WTC11 (cell line): ENCODE data around the gene KRT6C.

ENCODE experiments used
- ATF1 ChIP-seq: sonication (generic); formaldehyde crosslinking; IDR thresholded peaks from 2 replicates; pipeline ENCODE4 v1.8.1; 2023; ENCODE audit warnings: mild to moderate bottlenecking, moderate library complexity, missing genetic modification reagents
- CREM ChIP-seq: sonication (generic); formaldehyde crosslinking; IDR thresholded peaks from 2 replicates; pipeline ENCODE4 v1.8.1; 2022; ENCODE audit warnings: mild to moderate bottlenecking, missing genetic modification reagents, moderate library complexity
- CTCF ChIP-seq: fragments of 200-600 bp; IDR thresholded peaks from 2 replicates; pipeline ENCODE4 v1.8.0; 2022; ENCODE audit warnings: antibody characterized with exemption
- E2F1 ChIP-seq: sonication (generic); formaldehyde crosslinking; IDR thresholded peaks from 2 replicates; pipeline ENCODE4 v1.8.0; 2022; ENCODE audit warnings: mild to moderate bottlenecking, missing genetic modification reagents
- HMGXB4 ChIP-seq: sonication (generic); formaldehyde crosslinking; IDR thresholded peaks from 2 replicates; pipeline ENCODE4 v1.8.1; 2023; ENCODE audit warnings: mild to moderate bottlenecking, moderate library complexity, missing genetic modification reagents
- MLX ChIP-seq: sonication (generic); formaldehyde crosslinking; IDR thresholded peaks from 2 replicates; pipeline ENCODE4 v1.8.1; 2023; ENCODE audit warnings: mild to moderate bottlenecking, missing genetic modification reagents, moderate library complexity
- RELA ChIP-seq: sonication (generic); formaldehyde crosslinking; IDR thresholded peaks from 2 replicates; pipeline ENCODE4 v1.8.1; 2022; ENCODE audit warnings: missing genetic modification reagents, mild to moderate bottlenecking, borderline replicate concordance
- ZNF317 ChIP-seq: sonication (generic); formaldehyde crosslinking; IDR thresholded peaks from 2 replicates; pipeline ENCODE4 v1.8.1; 2023; ENCODE audit warnings: low read depth, mild to moderate bottlenecking, moderate library complexity, missing genetic modification reagents, borderline replicate concordance
- ZNF512 ChIP-seq: sonication (generic); formaldehyde crosslinking; IDR thresholded peaks from 2 replicates; pipeline ENCODE4 v1.8.1; 2022; ENCODE audit warnings: missing genetic modification reagents, borderline replicate concordance
- ZNF671 ChIP-seq: fragments of 250-450 bp; sonication (Bioruptor Pico); IDR thresholded peaks from 2 replicates; pipeline ENCODE4 v1.8.0; 2021; ENCODE audit warnings: mild to moderate bottlenecking

GRCh38 chr12:52428121-52428520 lies 45.5 kb downstream of the KRT6C start:
- TF ChIP-seq HMGXB4 (CRISPR knock-in tag) (no peak), CREM (CRISPR knock-in tag) (no peak), CTCF (no peak), ATF1 (CRISPR knock-in tag) (no peak), ZNF512 (CRISPR knock-in tag) (no peak), ZNF317 (no peak), ZNF671 (CRISPR knock-in tag) (no peak), RELA (CRISPR knock-in tag) (no peak), E2F1 (CRISPR knock-in tag) (no peak), MLX (no peak)
